RCC 7860 (cell line): ENCODE measurements around the gene SLC10A3.

ENCODE experiments used
- DNase-seq: peaks from one replicate; pipeline ENCODE4 v3.0.0-alpha.2; 2015; ENCODE audit warnings: low spot score
- FAIRE-seq: peaks from 2 replicates; lab custom pipeline; 2012; peaks lifted over from hg19 to GRCh38; lab: Jason Lieb, UNC

The SLC10A3 gene

GRCh38 chrX:154443479-154443910, 46.9 kb downstream of the SLC10A3 start:
- no peak for FAIRE-seq
- no peak for DNase-seq

GRCh38 chrX:154441984-154442707, 48.3 kb downstream of the SLC10A3 start:
- DNase-seq (no peak), FAIRE-seq (no peak)

- DNase-seq (no peak), FAIRE-seq (no peak)
Observed at GRCh38 chrX:154441564-154441963, 48.9 kb downstream of the SLC10A3 start.

- no peak for DNase-seq
- no peak for FAIRE-seq
Observed at GRCh38 chrX:154440623-154441357, 49.6 kb downstream of the SLC10A3 start.

- FAIRE-seq = no peak
Observed at GRCh38 chrX:154439841-154440240, 50.6 kb downstream of the SLC10A3 start.

GRCh38 chrX:154437971-154438893, 52.2 kb downstream of the SLC10A3 start:
- FAIRE-seq (no peak), DNase-seq (no peak)

More at GRCh38 chrX:154439841-154440240, 50.6 kb downstream of the SLC10A3 start:
- no peak for DNase-seq
